SK-N-SH treated with all-trans-retinoic acid at 6 μM for 48 hours (cell line): Measurements from ENCODE around the gene MATN4.
A peak's percentile ranks its signal among the peaks of the same experiment; 100 is the strongest.

ENCODE experiments used
- ATAC-seq: fragments of 200-7000 bp; cut with Tn5 transposase; 3 replicates; pipeline ENCODE4 v1.9.1; 2020; ENCODE audit warnings: mild to moderate bottlenecking, moderate library complexity
- BACH2 ChIP-seq: fragments of 250-450 bp; sonication (Bioruptor Pico); IDR thresholded peaks from 2 replicates; pipeline ENCODE4 v1.9.0; 2021; ENCODE audit warnings: mild to moderate bottlenecking, borderline replicate concordance
- CSDC2 ChIP-seq: fragments of 250-450 bp; sonication (Bioruptor Pico); IDR thresholded peaks from 2 replicates; pipeline ENCODE4 v1.5.0; 2020; ENCODE audit warnings: mild to moderate bottlenecking, moderate library complexity
- CSRNP3 ChIP-seq: fragments of 250-450 bp; sonication (Bioruptor Pico); IDR thresholded peaks from 2 replicates; pipeline ENCODE4 v1.5.1; 2021; ENCODE audit warnings: mild to moderate bottlenecking, moderate library complexity
- ESRRG ChIP-seq: fragments of 250-450 bp; sonication (Bioruptor Pico); IDR thresholded peaks from 2 replicates; pipeline ENCODE4 v1.6.1; 2021; ENCODE audit warnings: mild to moderate bottlenecking
- GLIS3 ChIP-seq: fragments of 250-450 bp; sonication (Bioruptor Pico); IDR thresholded peaks from 2 replicates; pipeline ENCODE4 v1.5.0; 2020; ENCODE audit warnings: mild to moderate bottlenecking, moderate library complexity
- ISL1 ChIP-seq: fragments of 250-450 bp; sonication (Bioruptor Pico); IDR thresholded peaks from 2 replicates; pipeline ENCODE4 v2.1.2; 2022; ENCODE audit warnings: mild to moderate bottlenecking, moderate library complexity
- POU6F1 ChIP-seq: fragments of 250-450 bp; sonication (Bioruptor Pico); IDR thresholded peaks from 2 replicates; pipeline ENCODE4 v1.8.0; 2021; ENCODE audit warnings: low read depth, mild to moderate bottlenecking, moderate library complexity, borderline replicate concordance
- RARB ChIP-seq: fragments of 250-450 bp; sonication (Bioruptor Pico); IDR thresholded peaks from 2 replicates; pipeline ENCODE4 v1.8.0; 2021; ENCODE audit warnings: mild to moderate bottlenecking, moderate library complexity
- SNAI2 ChIP-seq: fragments of 250-450 bp; sonication (Bioruptor Pico); IDR thresholded peaks from 2 replicates; pipeline ENCODE4 v1.5.0; 2020; ENCODE audit warnings: mild to moderate bottlenecking, moderate library complexity
- TSHZ2 ChIP-seq: fragments of 250-450 bp; sonication (Bioruptor Pico); IDR thresholded peaks from 2 replicates; pipeline ENCODE4 v1.5.0; 2020; ENCODE audit warnings: mild to moderate bottlenecking, moderate library complexity
- ZC3H10 ChIP-seq: fragments of 250-450 bp; sonication (Bioruptor Pico); IDR thresholded peaks from 2 replicates; pipeline ENCODE4 v1.5.1; 2021; ENCODE audit warnings: mild to moderate bottlenecking, moderate library complexity
- ZFP30 ChIP-seq: fragments of 450-650 bp; formaldehyde crosslinking; IDR thresholded peaks from 2 replicates; pipeline ENCODE4 v1.5.0; 2022; ENCODE audit warnings: mild to moderate bottlenecking, moderate library complexity
- ZNF565 ChIP-seq: fragments of 450-650 bp; formaldehyde crosslinking; conservative IDR thresholded peaks from 2 replicates; pipeline ENCODE4 v1.5.0; 2020; ENCODE audit warnings: low read depth, mild to moderate bottlenecking, moderate library complexity
- ZNF70 ChIP-seq: fragments of 450-650 bp; formaldehyde crosslinking; IDR thresholded peaks from 2 replicates; pipeline ENCODE4 v1.5.0; 2020; ENCODE audit warnings: mild to moderate bottlenecking, moderate library complexity
- ZNF8 ChIP-seq: fragments of 450-650 bp; formaldehyde crosslinking; IDR thresholded peaks from 2 replicates; pipeline ENCODE4 v1.5.0; 2020; ENCODE audit warnings: mild to moderate bottlenecking, moderate library complexity
- TF ChIP-seq, protein P1 (sequence below): fragments of 250-450 bp; sonication (Bioruptor Pico); IDR thresholded peaks from 2 replicates; pipeline ENCODE4 v1.8.0; 2020; ENCODE audit warnings: mild to moderate bottlenecking, moderate library complexity, borderline replicate concordance
- TF ChIP-seq, protein P2 (sequence below): fragments of 250-450 bp; sonication (Bioruptor Pico); IDR thresholded peaks from 2 replicates; pipeline ENCODE4 v1.5.1; 2020; ENCODE audit warnings: low read depth, mild to moderate bottlenecking, moderate library complexity

MATN4 gene

DNA sequence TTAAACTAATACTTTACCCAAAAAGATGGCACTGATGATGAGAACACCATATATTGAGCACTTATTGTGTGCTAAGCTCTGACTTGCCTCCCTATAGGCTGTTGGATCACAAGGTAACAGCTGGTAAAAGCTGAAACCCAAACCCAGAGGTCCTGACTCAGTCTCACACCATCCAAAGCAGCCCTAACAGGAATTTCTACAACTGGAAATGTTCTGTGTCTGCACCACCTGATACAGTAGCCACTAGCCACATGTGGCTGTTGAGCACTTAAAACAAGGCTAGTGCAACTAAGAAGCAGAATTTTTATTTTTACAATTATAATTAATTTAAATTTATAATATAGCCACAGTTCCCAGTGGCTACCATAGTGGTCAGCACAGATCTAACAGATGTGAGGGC is 15.6 kb upstream of the MATN4 start:
- ATAC-seq, result no peak; the same call in 2 of the 3 replicates
- no peak for TF ChIP-seq ZC3H10 (CRISPR knock-in tag)
- no peak for TF ChIP-seq RARB (CRISPR knock-in tag)
- TF ChIP-seq CSDC2, result no peak
- TF ChIP-seq GLIS3 (CRISPR knock-in tag), result no peak
- TF ChIP-seq SNAI2 (CRISPR knock-in tag), result no peak
- no peak for TF ChIP-seq ZNF565 (CRISPR knock-in tag)
- no peak for TF ChIP-seq CSRNP3
- no peak for TF ChIP-seq ZNF8 (CRISPR knock-in tag)
- no peak for TF ChIP-seq ZNF70 (CRISPR knock-in tag)
- TF ChIP-seq ZFP30, result no peak
- TF ChIP-seq, protein P1, sequence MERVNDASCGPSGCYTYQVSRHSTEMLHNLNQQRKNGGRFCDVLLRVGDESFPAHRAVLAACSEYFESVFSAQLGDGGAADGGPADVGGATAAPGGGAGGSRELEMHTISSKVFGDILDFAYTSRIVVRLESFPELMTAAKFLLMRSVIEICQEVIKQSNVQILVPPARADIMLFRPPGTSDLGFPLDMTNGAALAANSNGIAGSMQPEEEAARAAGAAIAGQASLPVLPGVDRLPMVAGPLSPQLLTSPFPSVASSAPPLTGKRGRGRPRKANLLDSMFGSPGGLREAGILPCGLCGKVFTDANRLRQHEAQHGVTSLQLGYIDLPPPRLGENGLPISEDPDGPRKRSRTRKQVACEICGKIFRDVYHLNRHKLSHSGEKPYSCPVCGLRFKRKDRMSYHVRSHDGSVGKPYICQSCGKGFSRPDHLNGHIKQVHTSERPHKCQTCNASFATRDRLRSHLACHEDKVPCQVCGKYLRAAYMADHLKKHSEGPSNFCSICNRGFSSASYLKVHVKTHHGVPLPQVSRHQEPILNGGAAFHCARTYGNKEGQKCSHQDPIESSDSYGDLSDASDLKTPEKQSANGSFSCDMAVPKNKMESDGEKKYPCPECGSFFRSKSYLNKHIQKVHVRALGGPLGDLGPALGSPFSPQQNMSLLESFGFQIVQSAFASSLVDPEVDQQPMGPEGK (CRISPR knock-in tag), result no peak
- TF ChIP-seq, protein P2, sequence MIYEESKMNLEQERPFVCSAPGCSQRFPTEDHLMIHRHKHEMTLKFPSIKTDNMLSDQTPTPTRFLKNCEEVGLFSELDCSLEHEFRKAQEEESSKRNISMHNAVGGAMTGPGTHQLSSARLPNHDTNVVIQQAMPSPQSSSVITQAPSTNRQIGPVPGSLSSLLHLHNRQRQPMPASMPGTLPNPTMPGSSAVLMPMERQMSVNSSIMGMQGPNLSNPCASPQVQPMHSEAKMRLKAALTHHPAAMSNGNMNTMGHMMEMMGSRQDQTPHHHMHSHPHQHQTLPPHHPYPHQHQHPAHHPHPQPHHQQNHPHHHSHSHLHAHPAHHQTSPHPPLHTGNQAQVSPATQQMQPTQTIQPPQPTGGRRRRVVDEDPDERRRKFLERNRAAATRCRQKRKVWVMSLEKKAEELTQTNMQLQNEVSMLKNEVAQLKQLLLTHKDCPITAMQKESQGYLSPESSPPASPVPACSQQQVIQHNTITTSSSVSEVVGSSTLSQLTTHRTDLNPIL, result no peak

GRCh38 chr20:45322952-45323383 is 14.9 kb upstream of the MATN4 start:
- ATAC-seq, result peak; percentile 27
- no peak for TF ChIP-seq POU6F1 (CRISPR knock-in tag)
- TF ChIP-seq ISL1 (CRISPR knock-in tag), result no peak
- no peak for TF ChIP-seq CSDC2
- no peak for TF ChIP-seq BACH2 (CRISPR knock-in tag)
- no peak for TF ChIP-seq ZNF8 (CRISPR knock-in tag)
- no peak for TF ChIP-seq ZNF70 (CRISPR knock-in tag)
- TF ChIP-seq, all 23 proteins: peak for 0

- no peak for TF ChIP-seq ISL1 (CRISPR knock-in tag)
- no peak for TF ChIP-seq TSHZ2 (CRISPR knock-in tag)
- no peak for TF ChIP-seq ESRRG (CRISPR knock-in tag)
- no peak for TF ChIP-seq ZNF565 (CRISPR knock-in tag)
- ATAC-seq, result no peak
These were observed 13.0 kb upstream of the MATN4 start for GRCh38 chr20:45320948-45321595.

DNA sequence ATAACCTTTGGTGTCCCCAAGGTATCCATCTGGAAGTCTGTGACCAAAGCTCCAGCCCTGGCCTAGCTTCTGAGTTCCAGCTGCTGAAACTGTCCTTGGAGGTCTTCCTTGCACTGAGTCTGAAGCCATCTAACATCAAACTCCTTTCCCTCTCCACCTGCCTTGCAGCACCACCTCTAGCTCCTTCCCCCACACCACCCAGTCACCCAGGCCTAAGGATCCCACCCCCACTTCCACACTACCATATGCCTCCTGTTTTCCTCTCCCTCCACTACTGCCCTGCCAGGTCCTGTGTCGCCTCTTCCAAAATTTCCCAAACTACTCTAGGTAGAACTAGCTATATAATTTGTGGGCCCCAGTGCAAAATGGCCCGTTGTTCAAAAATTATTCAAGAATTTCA is 10.8 kb upstream of the MATN4 start:
- TF ChIP-seq GLIS3 (CRISPR knock-in tag) (no peak), ISL1 (CRISPR knock-in tag) (no peak)
- ATAC-seq, result no peak
